Measurements from ENCODE around the gene ZNF385A. TPM values are rescaled to one million over a fixed set of nuclear protein-coding genes. Genes with fewer than 3 reads are reported as not detected.

The ZNF385A gene
- total and polyA plus RNA-seq, 9 of the 15 experiments (the other 6 are each of a cell fraction or from before 2014, with no cell fraction given): 1.0 to 111 (median 7.7) TPM

- TF ChIP-seq PRDM10 (IDR thresholded peaks at IDR 0.05; ENCODE audit: partially characterized antibody) (peak; percentile 69), ARHGAP35 (IDR thresholded peaks at IDR 0.05; ENCODE audit: partially characterized antibody) (no peak), CBX1 (IDR thresholded peaks at IDR 0.05; ENCODE audit: low read depth) (peak; percentile 32; the same call in 1 of the 2 replicates), ZNF79 (CRISPR knock-in tag; IDR thresholded peaks at IDR 0.05; ENCODE audit: low read depth) (no peak), ZNF431 (CRISPR knock-in tag; IDR thresholded peaks at IDR 0.05) (no peak), ZNF518B (CRISPR knock-in tag; IDR thresholded peaks at IDR 0.05) (no peak), FIP1L1 (IDR thresholded peaks at IDR 0.05; ENCODE audit: low read depth, low read length, poor library complexity, severe bottlenecking) (peak; percentile 85), ZNF324 (CRISPR knock-in tag; IDR thresholded peaks at IDR 0.05) (no peak), STAT5A (IDR thresholded peaks at IDR 0.05; ENCODE audit: borderline replicate concordance, low read length) (no peak), SMAD2 (IDR thresholded peaks at IDR 0.05; ENCODE audit: low read depth, low read length) (no peak), SREBF1 (IDR thresholded peaks at IDR 0.05; ENCODE audit: borderline replicate concordance, low read depth, low read length) (no peak), SIN3A (IDR thresholded peaks at IDR 0.05; ENCODE audit: borderline replicate concordance in 2 of 2, control insufficient read depth in 1 of 2, low read depth in 2 of 2, low read length in 2 of 2) (peak in 1 of 2 experiments; percentile 46; a peak in 1 of 4 replicates), BRF1 (IDR thresholded peaks at IDR 0.05; ENCODE audit: borderline replicate concordance, extremely low read depth, insufficient read length) (no peak), NR2F6 (CRISPR knock-in tag; IDR thresholded peaks at IDR 0.05) (no peak), BCOR (IDR thresholded peaks at IDR 0.05) (0 out of 2 replicates have a peak, but pooled peaks have one; percentile 17), RFX1 (IDR thresholded peaks at IDR 0.05) (no peak)
- TF ChIP-seq, protein P1, sequence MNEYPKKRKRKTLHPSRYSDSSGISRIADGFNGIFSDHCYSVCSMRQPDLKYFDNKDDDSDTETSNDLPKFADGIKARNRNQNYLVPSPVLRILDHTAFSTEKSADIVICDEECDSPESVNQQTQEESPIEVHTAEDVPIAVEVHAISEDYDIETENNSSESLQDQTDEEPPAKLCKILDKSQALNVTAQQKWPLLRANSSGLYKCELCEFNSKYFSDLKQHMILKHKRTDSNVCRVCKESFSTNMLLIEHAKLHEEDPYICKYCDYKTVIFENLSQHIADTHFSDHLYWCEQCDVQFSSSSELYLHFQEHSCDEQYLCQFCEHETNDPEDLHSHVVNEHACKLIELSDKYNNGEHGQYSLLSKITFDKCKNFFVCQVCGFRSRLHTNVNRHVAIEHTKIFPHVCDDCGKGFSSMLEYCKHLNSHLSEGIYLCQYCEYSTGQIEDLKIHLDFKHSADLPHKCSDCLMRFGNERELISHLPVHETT (CRISPR knock-in tag; conservative IDR thresholded peaks at IDR 0.05 in 1 of 2, IDR thresholded peaks at IDR 0.05 in 1 of 2): no peak
- TF ChIP-seq, protein P2, sequence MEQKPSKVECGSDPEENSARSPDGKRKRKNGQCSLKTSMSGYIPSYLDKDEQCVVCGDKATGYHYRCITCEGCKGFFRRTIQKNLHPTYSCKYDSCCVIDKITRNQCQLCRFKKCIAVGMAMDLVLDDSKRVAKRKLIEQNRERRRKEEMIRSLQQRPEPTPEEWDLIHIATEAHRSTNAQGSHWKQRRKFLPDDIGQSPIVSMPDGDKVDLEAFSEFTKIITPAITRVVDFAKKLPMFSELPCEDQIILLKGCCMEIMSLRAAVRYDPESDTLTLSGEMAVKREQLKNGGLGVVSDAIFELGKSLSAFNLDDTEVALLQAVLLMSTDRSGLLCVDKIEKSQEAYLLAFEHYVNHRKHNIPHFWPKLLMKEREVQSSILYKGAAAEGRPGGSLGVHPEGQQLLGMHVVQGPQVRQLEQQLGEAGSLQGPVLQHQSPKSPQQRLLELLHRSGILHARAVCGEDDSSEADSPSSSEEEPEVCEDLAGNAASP (IDR thresholded peaks at IDR 0.05): no peak
These were observed 14.3 kb downstream of the ZNF385A start (continued) for GRCh38 chr12:54370171-54370730.
